WTC11 (cell line): ENCODE measurements around the gene GUCY1B1. TPM values are rescaled to one million over a fixed set of nuclear protein-coding genes. Genes with fewer than 3 reads are reported as not detected.

Source experiments
- ATF1 ChIP-seq: sonication (generic); formaldehyde crosslinking; IDR thresholded peaks from 2 replicates; pipeline ENCODE4 v1.8.1; 2023; ENCODE audit warnings: mild to moderate bottlenecking, moderate library complexity, missing genetic modification reagents
- CREM ChIP-seq: sonication (generic); formaldehyde crosslinking; IDR thresholded peaks from 2 replicates; pipeline ENCODE4 v1.8.1; 2022; ENCODE audit warnings: mild to moderate bottlenecking, missing genetic modification reagents, moderate library complexity
- E2F4 ChIP-seq: sonication (generic); formaldehyde crosslinking; IDR thresholded peaks from 2 replicates; pipeline ENCODE4 v1.8.1; 2022; ENCODE audit warnings: low read depth, mild to moderate bottlenecking, moderate library complexity, missing genetic modification reagents, borderline replicate concordance
- EMX1 ChIP-seq: fragments of 250-450 bp; sonication (Bioruptor Pico); IDR thresholded peaks from 2 replicates; pipeline ENCODE4 v1.8.0; 2021; ENCODE audit warnings: mild to moderate bottlenecking
- ESRRA ChIP-seq: sonication (generic); formaldehyde crosslinking; IDR thresholded peaks from 2 replicates; pipeline ENCODE4 v1.8.1; 2022; ENCODE audit warnings: mild to moderate bottlenecking, missing genetic modification reagents, borderline replicate concordance
- ETV6 ChIP-seq: sonication (generic); formaldehyde crosslinking; IDR thresholded peaks from 2 replicates; pipeline ENCODE4 v1.8.1; 2022; ENCODE audit warnings: mild to moderate bottlenecking, missing genetic modification reagents
- FOXJ3 ChIP-seq: sonication (generic); formaldehyde crosslinking; IDR thresholded peaks from 2 replicates; pipeline ENCODE4 v1.9.0; 2021; ENCODE audit warnings: missing genetic modification reagents, mild to moderate bottlenecking, borderline replicate concordance
- FOXK1 ChIP-seq: sonication (generic); formaldehyde crosslinking; IDR thresholded peaks from 2 replicates; pipeline ENCODE4 v1.8.0; 2022; ENCODE audit warnings: mild to moderate bottlenecking, moderate library complexity, missing genetic modification reagents
- GTF2I ChIP-seq: fragments of 250-450 bp; sonication (Bioruptor Pico); conservative IDR thresholded peaks from 2 replicates; pipeline ENCODE4 v1.4.0; 2021; ENCODE audit warnings: mild to moderate bottlenecking
- MLX ChIP-seq: sonication (generic); formaldehyde crosslinking; IDR thresholded peaks from 2 replicates; pipeline ENCODE4 v1.8.1; 2023; ENCODE audit warnings: mild to moderate bottlenecking, missing genetic modification reagents, moderate library complexity
- NFATC4 ChIP-seq: fragments of 250-450 bp; sonication (Bioruptor Pico); IDR thresholded peaks from 2 replicates; pipeline ENCODE4 v1.9.0; 2021; ENCODE audit warnings: mild to moderate bottlenecking
- NFYB ChIP-seq: sonication (generic); formaldehyde crosslinking; conservative IDR thresholded peaks from 2 replicates; pipeline ENCODE4 v1.8.0; 2022; ENCODE audit warnings: low read depth, missing genetic modification reagents
- NR1H2 ChIP-seq: sonication (generic); formaldehyde crosslinking; IDR thresholded peaks from 2 replicates; pipeline ENCODE4 v1.9.0; 2021; ENCODE audit warnings: mild to moderate bottlenecking, moderate library complexity, missing genetic modification reagents
- NR2C2 ChIP-seq: sonication (generic); formaldehyde crosslinking; IDR thresholded peaks from 2 replicates; pipeline ENCODE4 v1.8.0; 2022; ENCODE audit warnings: mild to moderate bottlenecking, missing genetic modification reagents
- PREB ChIP-seq: sonication (generic); formaldehyde crosslinking; IDR thresholded peaks from 2 replicates; pipeline ENCODE4 v1.8.1; 2022; ENCODE audit warnings: mild to moderate bottlenecking, missing genetic modification reagents, moderate library complexity, borderline replicate concordance
- RELA ChIP-seq: sonication (generic); formaldehyde crosslinking; IDR thresholded peaks from 2 replicates; pipeline ENCODE4 v1.8.1; 2022; ENCODE audit warnings: missing genetic modification reagents, mild to moderate bottlenecking, borderline replicate concordance
- SOX15 ChIP-seq: fragments of 250-450 bp; sonication (Bioruptor Pico); IDR thresholded peaks from 2 replicates; pipeline ENCODE4 v1.9.0; 2021; ENCODE audit warnings: mild to moderate bottlenecking
- STAT6 ChIP-seq: sonication (generic); formaldehyde crosslinking; conservative IDR thresholded peaks from 2 replicates; pipeline ENCODE4 v1.8.1; 2023; ENCODE audit warnings: mild to moderate bottlenecking, low read depth, missing genetic modification reagents, moderate library complexity
- TP53 ChIP-seq: sonication (generic); formaldehyde crosslinking; IDR thresholded peaks from 2 replicates; pipeline ENCODE4 v1.8.1; 2023; ENCODE audit warnings: mild to moderate bottlenecking, missing genetic modification reagents
- total RNA-seq: library from RNA; stranded (reverse); gene quantifications from 3 replicates; pipeline ENCODE4 v1.2.3, GENCODE V29; 2021
- TF ChIP-seq, protein P1 (sequence below): sonication (generic); formaldehyde crosslinking; IDR thresholded peaks from 2 replicates; pipeline ENCODE4 v1.8.0; 2022; ENCODE audit warnings: mild to moderate bottlenecking, missing genetic modification reagents
- TF ChIP-seq, protein P2 (sequence below): sonication (generic); formaldehyde crosslinking; IDR thresholded peaks from 2 replicates; pipeline ENCODE4 v1.8.1; 2023; ENCODE audit warnings: mild to moderate bottlenecking, missing genetic modification reagents
- TF ChIP-seq, protein P3 (sequence below): fragments of 250-450 bp; sonication (Bioruptor Pico); IDR thresholded peaks from 2 replicates; pipeline ENCODE4 v1.9.0; 2021; ENCODE audit warnings: moderate library complexity, mild to moderate bottlenecking, inconsistent platforms, borderline replicate concordance
- TF ChIP-seq, protein P4 (sequence below): sonication (generic); formaldehyde crosslinking; IDR thresholded peaks from 2 replicates; pipeline ENCODE4 v1.8.0; 2023; ENCODE audit warnings: missing genetic modification reagents, mild to moderate bottlenecking, borderline replicate concordance

The GUCY1B1 gene
- total RNA-seq, 1 experiment from 2014 or later: 12.7 TPM

DNA sequence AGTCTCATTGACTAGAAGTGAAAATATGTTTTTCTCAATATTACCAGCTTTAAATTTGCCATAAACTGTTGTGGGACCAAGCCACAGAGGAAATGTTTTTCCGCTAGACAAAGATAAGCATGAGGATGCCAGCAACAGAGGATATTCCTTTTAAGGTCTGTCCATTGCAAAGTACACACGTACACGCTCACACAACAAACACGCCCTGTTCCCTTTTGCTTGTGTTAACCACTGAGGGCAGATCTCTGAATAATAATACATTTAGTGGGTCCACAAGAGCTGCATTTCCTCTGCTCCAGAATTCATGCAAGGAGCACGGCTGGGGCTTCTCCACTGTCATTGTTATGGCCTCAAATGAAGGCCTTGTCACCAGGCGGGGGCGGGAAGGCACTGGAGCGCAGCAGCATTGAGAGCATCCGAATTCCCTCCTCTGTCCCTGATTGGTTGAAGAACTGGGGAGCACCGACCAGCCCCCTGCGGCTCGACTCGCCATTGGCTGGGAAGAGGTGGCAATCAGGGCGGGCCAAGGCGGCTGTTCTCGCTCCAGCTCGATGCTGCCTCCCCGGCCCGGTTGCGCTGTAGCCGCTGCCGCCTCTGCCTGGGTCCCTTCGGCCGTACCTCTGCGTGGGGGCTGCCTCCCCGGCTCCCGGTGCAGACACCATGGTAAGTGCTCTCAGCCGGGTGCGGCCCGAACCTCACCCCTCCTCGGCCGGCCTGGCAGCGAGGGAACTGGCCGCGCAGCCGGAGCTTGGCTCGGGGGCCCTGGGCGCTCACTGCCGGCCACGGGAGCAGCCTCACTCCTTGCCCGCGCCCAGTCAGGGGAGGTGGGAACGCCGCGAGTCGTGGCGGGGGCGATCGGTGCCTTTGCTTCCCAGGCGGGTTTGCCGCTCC, at the start of gene GUCY1B1 (continued):
- TF ChIP-seq E2F4: no peak
- TF ChIP-seq RELA (CRISPR knock-in tag): peak; percentile 68; the same call in 1 of the 2 replicates
- TF ChIP-seq SOX15 (CRISPR knock-in tag): no peak
- TF ChIP-seq, protein P1, sequence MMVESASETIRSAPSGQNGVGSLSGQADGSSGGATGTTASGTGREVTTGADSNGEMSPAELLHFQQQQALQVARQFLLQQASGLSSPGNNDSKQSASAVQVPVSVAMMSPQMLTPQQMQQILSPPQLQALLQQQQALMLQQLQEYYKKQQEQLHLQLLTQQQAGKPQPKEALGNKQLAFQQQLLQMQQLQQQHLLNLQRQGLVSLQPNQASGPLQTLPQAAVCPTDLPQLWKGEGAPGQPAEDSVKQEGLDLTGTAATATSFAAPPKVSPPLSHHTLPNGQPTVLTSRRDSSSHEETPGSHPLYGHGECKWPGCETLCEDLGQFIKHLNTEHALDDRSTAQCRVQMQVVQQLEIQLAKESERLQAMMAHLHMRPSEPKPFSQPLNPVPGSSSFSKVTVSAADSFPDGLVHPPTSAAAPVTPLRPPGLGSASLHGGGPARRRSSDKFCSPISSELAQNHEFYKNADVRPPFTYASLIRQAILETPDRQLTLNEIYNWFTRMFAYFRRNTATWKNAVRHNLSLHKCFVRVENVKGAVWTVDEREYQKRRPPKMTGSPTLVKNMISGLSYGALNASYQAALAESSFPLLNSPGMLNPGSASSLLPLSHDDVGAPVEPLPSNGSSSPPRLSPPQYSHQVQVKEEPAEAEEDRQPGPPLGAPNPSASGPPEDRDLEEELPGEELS (CRISPR knock-in tag): peak; percentile 9; the same call in 1 of the 2 replicates
- no peak for TF ChIP-seq EMX1 (CRISPR knock-in tag)
- peak; percentile 80; the same call in 1 of the 2 replicates for TF ChIP-seq TP53 (CRISPR knock-in tag)
- TF ChIP-seq NFYB (CRISPR knock-in tag): peak; percentile 94
- TF ChIP-seq, protein P2, sequence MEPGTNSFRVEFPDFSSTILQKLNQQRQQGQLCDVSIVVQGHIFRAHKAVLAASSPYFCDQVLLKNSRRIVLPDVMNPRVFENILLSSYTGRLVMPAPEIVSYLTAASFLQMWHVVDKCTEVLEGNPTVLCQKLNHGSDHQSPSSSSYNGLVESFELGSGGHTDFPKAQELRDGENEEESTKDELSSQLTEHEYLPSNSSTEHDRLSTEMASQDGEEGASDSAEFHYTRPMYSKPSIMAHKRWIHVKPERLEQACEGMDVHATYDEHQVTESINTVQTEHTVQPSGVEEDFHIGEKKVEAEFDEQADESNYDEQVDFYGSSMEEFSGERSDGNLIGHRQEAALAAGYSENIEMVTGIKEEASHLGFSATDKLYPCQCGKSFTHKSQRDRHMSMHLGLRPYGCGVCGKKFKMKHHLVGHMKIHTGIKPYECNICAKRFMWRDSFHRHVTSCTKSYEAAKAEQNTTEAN: peak; percentile 74; the same call in 1 of the 2 replicates
- TF ChIP-seq, protein P3, sequence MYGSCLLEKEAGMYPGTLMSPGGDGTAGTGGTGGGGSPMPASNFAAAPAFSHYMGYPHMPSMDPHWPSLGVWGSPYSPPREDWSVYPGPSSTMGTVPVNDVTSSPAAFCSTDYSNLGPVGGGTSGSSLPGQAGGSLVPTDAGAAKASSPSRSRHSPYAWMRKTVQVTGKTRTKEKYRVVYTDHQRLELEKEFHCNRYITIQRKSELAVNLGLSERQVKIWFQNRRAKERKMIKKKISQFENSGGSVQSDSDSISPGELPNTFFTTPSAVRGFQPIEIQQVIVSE (CRISPR knock-in tag): no peak
- TF ChIP-seq STAT6 (CRISPR knock-in tag): no peak
- no peak for TF ChIP-seq NFATC4
- 0 out of 2 replicates have a peak, but pooled peaks have one; percentile 57 for TF ChIP-seq ATF1 (CRISPR knock-in tag)
- no peak for TF ChIP-seq FOXJ3 (CRISPR knock-in tag)
- peak; percentile 72 for TF ChIP-seq ETV6
- no peak for TF ChIP-seq PREB (CRISPR knock-in tag)
- no peak for TF ChIP-seq GTF2I (CRISPR knock-in tag)
- peak; percentile 50; the same call in 1 of the 2 replicates for TF ChIP-seq FOXK1 (CRISPR knock-in tag)
- no peak for TF ChIP-seq NR1H2 (CRISPR knock-in tag)
- TF ChIP-seq CREM: peak; percentile 87
- TF ChIP-seq NR2C2 (CRISPR knock-in tag): no peak
- TF ChIP-seq, protein P4, sequence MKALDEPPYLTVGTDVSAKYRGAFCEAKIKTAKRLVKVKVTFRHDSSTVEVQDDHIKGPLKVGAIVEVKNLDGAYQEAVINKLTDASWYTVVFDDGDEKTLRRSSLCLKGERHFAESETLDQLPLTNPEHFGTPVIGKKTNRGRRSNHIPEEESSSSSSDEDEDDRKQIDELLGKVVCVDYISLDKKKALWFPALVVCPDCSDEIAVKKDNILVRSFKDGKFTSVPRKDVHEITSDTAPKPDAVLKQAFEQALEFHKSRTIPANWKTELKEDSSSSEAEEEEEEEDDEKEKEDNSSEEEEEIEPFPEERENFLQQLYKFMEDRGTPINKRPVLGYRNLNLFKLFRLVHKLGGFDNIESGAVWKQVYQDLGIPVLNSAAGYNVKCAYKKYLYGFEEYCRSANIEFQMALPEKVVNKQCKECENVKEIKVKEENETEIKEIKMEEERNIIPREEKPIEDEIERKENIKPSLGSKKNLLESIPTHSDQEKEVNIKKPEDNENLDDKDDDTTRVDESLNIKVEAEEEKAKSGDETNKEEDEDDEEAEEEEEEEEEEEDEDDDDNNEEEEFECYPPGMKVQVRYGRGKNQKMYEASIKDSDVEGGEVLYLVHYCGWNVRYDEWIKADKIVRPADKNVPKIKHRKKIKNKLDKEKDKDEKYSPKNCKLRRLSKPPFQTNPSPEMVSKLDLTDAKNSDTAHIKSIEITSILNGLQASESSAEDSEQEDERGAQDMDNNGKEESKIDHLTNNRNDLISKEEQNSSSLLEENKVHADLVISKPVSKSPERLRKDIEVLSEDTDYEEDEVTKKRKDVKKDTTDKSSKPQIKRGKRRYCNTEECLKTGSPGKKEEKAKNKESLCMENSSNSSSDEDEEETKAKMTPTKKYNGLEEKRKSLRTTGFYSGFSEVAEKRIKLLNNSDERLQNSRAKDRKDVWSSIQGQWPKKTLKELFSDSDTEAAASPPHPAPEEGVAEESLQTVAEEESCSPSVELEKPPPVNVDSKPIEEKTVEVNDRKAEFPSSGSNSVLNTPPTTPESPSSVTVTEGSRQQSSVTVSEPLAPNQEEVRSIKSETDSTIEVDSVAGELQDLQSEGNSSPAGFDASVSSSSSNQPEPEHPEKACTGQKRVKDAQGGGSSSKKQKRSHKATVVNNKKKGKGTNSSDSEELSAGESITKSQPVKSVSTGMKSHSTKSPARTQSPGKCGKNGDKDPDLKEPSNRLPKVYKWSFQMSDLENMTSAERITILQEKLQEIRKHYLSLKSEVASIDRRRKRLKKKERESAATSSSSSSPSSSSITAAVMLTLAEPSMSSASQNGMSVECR (CRISPR knock-in tag): 0 out of 2 replicates have a peak, but pooled peaks have one; percentile 54
- TF ChIP-seq MLX (CRISPR knock-in tag): 0 out of 2 replicates have a peak, but pooled peaks have one; percentile 75
- TF ChIP-seq ESRRA (CRISPR knock-in tag): no peak
